Stimulated activated CD4-positive, alpha-beta T cell treated with anti-CD3 and anti-CD28 coated beads, Interleukin-12 subunit alpha, Interleukin-12 subunit beta, amount 100 ng/mL, for 4 hours (primary cell): ENCODE measurements around the gene ARHGEF2.

Source experiments
- DNase-seq: peaks from one replicate; pipeline ENCODE4 v3.0.0-alpha.2; 2020

ARHGEF2 gene

DNA sequence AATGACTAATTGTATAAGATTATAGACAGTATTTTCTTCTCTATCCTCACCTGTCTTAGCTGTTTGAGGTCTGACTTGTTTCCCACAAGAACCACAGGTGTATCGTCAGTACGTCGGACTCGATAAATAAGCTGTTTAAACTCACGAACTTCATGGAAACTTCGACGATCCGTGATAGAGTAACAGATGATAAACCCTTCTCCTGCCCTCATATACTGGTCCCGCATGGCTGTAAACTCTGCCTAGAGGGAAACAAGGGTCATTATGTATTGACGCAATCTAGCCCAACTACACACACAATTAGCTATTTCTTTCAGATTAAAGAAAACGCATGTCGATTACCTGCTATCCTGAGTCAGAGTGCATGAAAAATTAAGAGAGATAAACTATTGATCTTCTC, 74.1 kb downstream of the ARHGEF2 start:
- DNase-seq, result no peak

DNA sequence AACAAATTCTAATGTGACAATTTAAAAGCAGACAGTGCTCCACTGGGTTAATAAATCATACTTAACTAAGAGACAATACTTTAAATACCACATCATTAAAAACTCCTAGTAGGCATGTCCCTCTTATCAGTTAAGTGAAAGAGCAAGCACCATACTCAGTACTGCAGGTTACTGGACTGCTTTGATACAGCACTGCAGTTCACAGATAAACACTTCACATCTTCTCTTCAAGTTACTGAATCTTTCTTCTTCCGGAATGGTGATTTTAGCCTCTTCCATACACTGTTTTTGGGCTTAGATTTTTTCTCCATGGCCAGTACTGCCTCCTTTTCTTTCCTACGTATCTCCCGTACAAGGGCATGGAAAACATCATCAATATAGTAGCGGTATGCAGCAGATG, 78.2 kb downstream of the ARHGEF2 start:
- DNase-seq, result no peak

DNA sequence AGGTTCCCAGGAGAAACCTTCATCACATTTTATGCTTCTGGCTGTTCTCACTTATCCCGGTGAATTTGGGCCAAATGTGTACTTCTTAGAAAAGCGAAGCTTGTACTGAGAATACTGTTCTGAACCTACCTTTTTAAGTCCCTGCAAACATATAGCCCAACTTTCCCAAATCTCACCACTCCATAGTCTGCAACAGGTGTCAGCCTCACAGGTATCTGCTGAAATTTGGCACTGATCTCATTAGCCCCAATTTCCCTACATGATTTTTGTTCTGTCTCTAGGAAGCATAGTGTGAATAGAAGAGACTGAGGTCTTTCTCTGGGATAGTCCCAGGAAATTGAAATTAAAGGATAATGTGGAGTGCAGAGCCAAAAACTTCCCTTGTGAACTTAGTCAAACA, 78.7 kb downstream of the ARHGEF2 start:
- no peak for DNase-seq

DNA sequence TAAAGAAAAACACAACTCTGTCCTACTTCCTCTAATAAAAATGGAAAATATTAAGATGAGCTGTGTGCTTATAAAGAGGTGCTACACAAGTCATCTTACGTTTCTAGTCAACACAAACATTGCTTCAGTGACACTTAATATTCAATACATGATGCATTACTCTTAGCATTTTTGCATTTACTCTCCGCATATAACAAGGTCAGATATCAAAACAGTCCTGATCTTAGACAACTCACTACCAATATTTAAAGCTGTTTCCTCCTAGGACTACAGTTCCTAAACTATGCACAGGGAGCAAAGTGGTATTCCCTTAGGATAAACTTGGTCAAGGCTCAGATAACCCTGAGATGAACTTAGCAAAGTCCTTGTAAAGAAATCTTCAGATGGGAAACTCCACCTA, 79.5 kb downstream of the ARHGEF2 start:
- no peak for DNase-seq

DNA sequence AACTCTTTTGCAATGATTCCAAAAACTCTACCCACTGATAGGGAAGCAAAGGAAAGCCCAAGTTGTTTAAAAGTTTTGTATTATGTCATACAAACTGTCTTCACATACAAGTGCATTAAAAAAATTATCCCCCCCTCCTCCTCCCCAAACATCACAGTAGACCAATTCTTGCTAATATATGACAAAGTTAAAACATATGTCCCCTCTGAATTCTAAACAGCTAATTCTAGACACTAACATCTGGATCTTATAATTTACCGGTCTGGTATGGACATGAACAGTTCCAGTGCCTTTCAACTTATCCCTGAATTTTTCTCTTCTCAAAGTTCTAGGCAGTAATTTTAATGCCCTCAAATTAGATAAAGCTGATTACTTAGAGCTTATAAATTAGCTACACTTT, 80.6 kb downstream of the ARHGEF2 start:
- no peak for DNase-seq
